Muscle layer of colon (tissue), 2 donors: ENCODE results near the gene PARP12.

Experiments used
- H3K27ac ChIP-seq: one replicate; pipeline ENCODE4 v1.7.0; 2013; ENCODE audit warnings: low read depth, mild to moderate bottlenecking, low read length, moderate library complexity
- H3K27me3 ChIP-seq, 2 donors: one replicate each; pipeline ENCODE4 v1.7.0; 2013; ENCODE audit warnings: low read length in 2 of 2, mild to moderate bottlenecking in 2 of 2; ENCODE audit not compliant: insufficient read depth in 2 of 2, control insufficient read depth in 1 of 2
- H3K36me3 ChIP-seq: one replicate; pipeline ENCODE4 v1.7.0; 2013; ENCODE audit warnings: mild to moderate bottlenecking, low read length; ENCODE audit not compliant: insufficient read depth
- H3K4me1 ChIP-seq: one replicate; pipeline ENCODE4 v1.7.0; 2013; ENCODE audit warnings: mild to moderate bottlenecking, low read length; ENCODE audit not compliant: insufficient read depth
- H3K4me3 ChIP-seq, 2 donors: one replicate each; pipeline ENCODE4 v1.7.0; 2013; ENCODE audit warnings: low read length in 2 of 2, low read depth in 1 of 2, mild to moderate bottlenecking in 1 of 2, moderate library complexity in 1 of 2
- H3K9ac ChIP-seq: one replicate; pipeline ENCODE4 v1.7.0; 2013; ENCODE audit warnings: low read length
- H3K9me3 ChIP-seq: one replicate; pipeline ENCODE4 v1.7.0; 2013; ENCODE audit warnings: mild to moderate bottlenecking, low read length
- donor health status: abdominal sarcoma.
- donor health status: Adenocarcinoma of cecum.

The PARP12 gene

GRCh38 chr7:140058517-140058916, 4.2 kb downstream of the PARP12 start:
- Histone ChIP-seq H3K4me1 (peaks cover 24% of the 10 kb centered on the region), H3K27me3 (no peaks in the 10 kb centered on the region), H3K27ac (no peak overlapping the region), H3K4me3 (no peak overlapping the region), H3K9me3 (no peaks in the 10 kb centered on the region), H3K36me3 (peaks cover 6% of the 10 kb centered on the region), H3K9ac (no peak overlapping the region)

GRCh38 chr7:140057143-140057535, 5.6 kb downstream of the PARP12 start:
- H3K27ac ChIP-seq, result no peak overlapping the region
- H3K27me3 ChIP-seq, result no peaks in the 10 kb centered on the region
- H3K9me3 ChIP-seq, result no peaks in the 10 kb centered on the region
- H3K36me3 ChIP-seq, result peaks cover 6% of the 10 kb centered on the region
- no peak overlapping the region for H3K9ac ChIP-seq
- peaks cover 24% of the 10 kb centered on the region for H3K4me1 ChIP-seq
- no peak overlapping the region for H3K4me3 ChIP-seq

GRCh38 chr7:140056431-140057142, 6.2 kb downstream of the PARP12 start:
- Histone ChIP-seq H3K27ac (no peak overlapping the region), H3K4me1 (peaks cover 20% of the 10 kb centered on the region), H3K9me3 (no peaks in the 10 kb centered on the region), H3K36me3 (peaks cover 6% of the 10 kb centered on the region), H3K4me3 (no peak overlapping the region), H3K27me3 (no peaks in the 10 kb centered on the region), H3K9ac (no peak overlapping the region)

- Histone ChIP-seq H3K4me3 (no peak overlapping the region), H3K4me1 (peaks cover 13% of the 10 kb centered on the region), H3K9me3 (no peaks in the 10 kb centered on the region), H3K27ac (no peak overlapping the region), H3K9ac (no peak overlapping the region), H3K36me3 (peaks cover 6% of the 10 kb centered on the region), H3K27me3 (no peaks in the 10 kb centered on the region)
Measured at GRCh38 chr7:140055833-140056232, 6.9 kb downstream of the PARP12 start.

GRCh38 chr7:140054751-140055150, 8.0 kb downstream of the PARP12 start:
- H3K9me3 ChIP-seq, result no peaks in the 10 kb centered on the region
- H3K27me3 ChIP-seq, result no peaks in the 10 kb centered on the region
- peaks cover 6% of the 10 kb centered on the region for H3K36me3 ChIP-seq
- H3K27ac ChIP-seq, result no peak overlapping the region
- H3K4me3 ChIP-seq, result no peak overlapping the region
- peaks cover 6% of the 10 kb centered on the region for H3K4me1 ChIP-seq
- H3K9ac ChIP-seq, result no peak overlapping the region

GRCh38 chr7:140053812-140054539, 8.8 kb downstream of the PARP12 start:
- H3K4me3 ChIP-seq, result no peak overlapping the region
- H3K27me3 ChIP-seq, result no peaks in the 10 kb centered on the region
- no peak overlapping the region for H3K9ac ChIP-seq
- no peaks in the 10 kb centered on the region for H3K4me1 ChIP-seq
- H3K36me3 ChIP-seq, result peaks cover 6% of the 10 kb centered on the region
- no peak overlapping the region for H3K27ac ChIP-seq
- no peaks in the 10 kb centered on the region for H3K9me3 ChIP-seq

- H3K27ac ChIP-seq, result no peak overlapping the region
- no peaks in the 10 kb centered on the region for H3K27me3 ChIP-seq
- no peak overlapping the region for H3K9ac ChIP-seq
- no peaks in the 10 kb centered on the region for H3K9me3 ChIP-seq
- peaks cover 9% of the 10 kb centered on the region for H3K36me3 ChIP-seq
- no peaks in the 10 kb centered on the region for H3K4me1 ChIP-seq
- H3K4me3 ChIP-seq, result no peak overlapping the region
Measured at GRCh38 chr7:140051820-140052219, 10.9 kb downstream of the PARP12 start.

GRCh38 chr7:140050100-140050499, 12.7 kb downstream of the PARP12 start:
- H3K4me3 ChIP-seq, result no peak overlapping the region
- H3K9ac ChIP-seq, result no peak overlapping the region
- no peaks in the 10 kb centered on the region for H3K9me3 ChIP-seq
- no peaks in the 10 kb centered on the region for H3K4me1 ChIP-seq
- H3K27ac ChIP-seq, result no peak overlapping the region
- peaks cover 20% of the 10 kb centered on the region for H3K36me3 ChIP-seq
- H3K27me3 ChIP-seq, result no peaks in the 10 kb centered on the region

GRCh38 chr7:140049339-140050024, 13.3 kb downstream of the PARP12 start:
- Histone ChIP-seq H3K9me3 (no peaks in the 10 kb centered on the region), H3K9ac (no peak overlapping the region), H3K27ac (no peak overlapping the region), H3K36me3 (peaks cover 16% of the 10 kb centered on the region), H3K27me3 (no peaks in the 10 kb centered on the region), H3K4me1 (no peaks in the 10 kb centered on the region), H3K4me3 (no peak overlapping the region)

- H3K27ac ChIP-seq, result no peak overlapping the region
- H3K9ac ChIP-seq, result no peak overlapping the region
- no peak overlapping the region for H3K4me3 ChIP-seq
- no peaks in the 10 kb centered on the region for H3K9me3 ChIP-seq
- H3K4me1 ChIP-seq, result no peaks in the 10 kb centered on the region
- peaks cover 14% of the 10 kb centered on the region for H3K36me3 ChIP-seq
- no peaks in the 10 kb centered on the region for H3K27me3 ChIP-seq
Measured at GRCh38 chr7:140048989-140049338, 13.8 kb downstream of the PARP12 start.

- Histone ChIP-seq H3K9ac (no peak overlapping the region), H3K27ac (no peak overlapping the region), H3K9me3 (no peaks in the 10 kb centered on the region), H3K4me1 (no peaks in the 10 kb centered on the region), H3K36me3 (peaks cover 14% of the 10 kb centered on the region), H3K4me3 (no peak overlapping the region), H3K27me3 (no peaks in the 10 kb centered on the region)
Measured at GRCh38 chr7:140048138-140048537, 14.6 kb downstream of the PARP12 start.
